Gastrocnemius medialis (tissue), 4 donors: ENCODE data around the gene SPOCK1. TPM values are rescaled to one million over a fixed set of nuclear protein-coding genes. Genes with fewer than 3 reads are reported as not detected.

Source experiments
- ATAC-seq, 2 donors: fragments of 150-250 bp; one replicate each; pipeline ENCODE4 v1.9.1; 2016
- DNase-seq, 2 donors: peaks; one replicate each; pipeline ENCODE4 v3.0.0-alpha.2; 2019
- H3K27ac ChIP-seq, 4 donors: fragments of 200-600 bp; sonication (generic); 1 replicate in 1 of 4; 2 replicates in 3 of 4; pipeline ENCODE4 v1.5.1; 2016 to 2018; ENCODE audit warnings: mild to moderate bottlenecking in 2 of 4, moderate library complexity in 1 of 4
- H3K27me3 ChIP-seq, 3 donors: fragments of 200-600 bp; sonication (generic) in 2 of 3; 1 replicate in 1 of 3; 2 replicates in 2 of 3; pipeline versions ENCODE4 v1.5.1 to v1.6.0; 2016 to 2019; ENCODE audit warnings: mild to moderate bottlenecking in 1 of 3, moderate library complexity in 1 of 3
- H3K36me3 ChIP-seq, 2 donors: fragments of 200-600 bp; sonication (generic) in 1 of 2; one replicate each; pipeline ENCODE4 v1.5.1; 2017 to 2018
- H3K4me1 ChIP-seq, 2 donors: fragments of 200-600 bp; sonication (generic) in 1 of 2; one replicate each; pipeline ENCODE4 v1.5.1; 2016 to 2017; ENCODE audit warnings: mild to moderate bottlenecking in 2 of 2
- H3K4me3 ChIP-seq, 4 donors: fragments of 200-600 bp; sonication (generic) in 3 of 4; 1 replicate in 1 of 4; 2 replicates in 3 of 4; pipeline ENCODE4 v1.5.1; 2016 to 2019; ENCODE audit warnings: mild to moderate bottlenecking in 2 of 4
- H3K9me3 ChIP-seq, 3 donors: fragments of 200-600 bp; sonication (generic) in 2 of 3; 1 replicate in 1 of 3; 2 replicates in 2 of 3; pipeline ENCODE4 v1.5.1; 2016 to 2019
- POLR2A ChIP-seq, 2 donors: fragments of 450-650 bp; IDR thresholded peaks; one replicate each; pipeline ENCODE4 v1.6.1; 2017; ENCODE audit warnings: antibody characterized with exemption in 2 of 2, mild to moderate bottlenecking in 2 of 2, moderate library complexity in 2 of 2
- in situ Hi-C, 4 donors: fragments of 200-750 bp; cut with MboI; loops; one replicate each; pipeline versions ENCODE4 v1.15.0 to v1.8.0; 2017; ENCODE audit warnings: low sequenced_read_pairs in 4 of 4
- intact Hi-C: fragments of 100-400 bp; cut with DNase I; formaldehyde crosslinking; loops from one replicate; pipeline ENCODE4 v1.15.1; 2023; ENCODE audit warnings: low total_unique reads
- total RNA-seq, 4 donors: library from RNA; depleted of rRNA; stranded (reverse); fragments of >200 nt; gene quantifications; one replicate each; pipeline versions ENCODE4 v1.1.0 to v1.2.3, GENCODE V29; 2016
- TF ChIP-seq, protein P1 (sequence below), 5 experiments: fragments of 450-650 bp in 3 of 5; fragments of 200-600 bp in 2 of 5; sonication (generic) in 2 of 5; IDR thresholded peaks in 4 of 5; conservative IDR thresholded peaks in 1 of 5; 1 replicate in 4 of 5; 2 replicates in 1 of 5; pipeline ENCODE4 v1.5.1; 2016 to 2019; ENCODE audit warnings: antibody characterized with exemption in 5 of 5, mild to moderate bottlenecking in 3 of 5, moderate library complexity in 3 of 5

Gene SPOCK1
- total RNA-seq, 4 donors from 2014 or later, result 5.8 to 33.8 (median 25.3) TPM

DNA sequence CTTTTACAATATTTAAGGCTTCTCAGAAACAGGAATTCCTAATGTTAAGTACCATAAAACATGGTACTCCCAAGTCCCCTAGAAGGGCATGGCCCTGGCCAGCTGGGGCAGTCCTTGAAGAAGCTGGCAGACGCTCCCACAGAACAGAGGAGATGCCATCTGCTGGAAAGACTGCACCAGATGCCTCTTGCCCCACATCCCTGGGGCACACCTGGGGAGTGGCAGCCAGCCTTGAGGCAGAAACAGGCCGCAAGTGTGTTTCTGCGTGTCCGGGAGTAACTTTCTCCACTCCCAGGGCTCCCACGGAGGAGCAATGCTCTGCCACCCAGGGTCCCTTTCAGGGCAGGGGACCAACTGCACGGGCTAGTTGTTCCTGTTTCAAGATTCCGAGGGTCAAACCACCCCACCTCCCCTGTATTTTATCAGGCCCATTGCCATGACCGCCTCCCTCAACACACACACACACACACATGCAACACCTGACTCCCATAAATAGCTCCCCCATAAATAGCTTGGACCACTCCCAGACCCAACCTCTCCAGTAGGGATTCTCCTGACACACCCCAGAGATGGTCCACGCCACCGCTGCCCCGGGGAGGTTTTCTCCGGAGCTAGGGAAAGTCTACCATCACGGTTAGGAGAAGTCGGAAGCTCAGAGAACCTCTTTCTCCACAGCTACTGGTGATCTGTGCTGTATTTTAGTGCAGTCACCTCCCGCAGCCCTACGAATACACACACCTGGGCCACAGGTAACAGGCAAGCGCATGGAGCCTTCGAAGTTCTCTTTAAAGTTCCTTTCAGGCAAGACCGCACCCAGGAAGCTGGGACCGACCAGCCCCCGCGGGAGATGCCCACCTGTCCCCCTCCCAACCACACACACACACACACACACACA is 1.5 kb downstream of the SPOCK1 start:
- ATAC-seq (peak; percentile 9 to 32), DNase-seq (peak in 1 of 2 donors; percentile 43)
- Histone ChIP-seq H3K4me3 (peak overlapping the region; percentile 16 to 64 (median 55)), H3K9me3 (no peaks in the 10 kb centered on the region), H3K27me3 (no peaks in the 10 kb centered on the region), H3K36me3 (no peaks in the 10 kb centered on the region), H3K27ac (peak overlapping the region in 2 of 4 donors; percentile 57 to 75), H3K4me1 (no peaks in the 10 kb centered on the region)
- in situ Hi-C loops, result loop anchor here in 2 of 4 donors (25.0 kb wide), 2 partner anchors 285 to 685 kb away; no protein-coding TSS in a partner anchor
- TF ChIP-seq, protein P1, sequence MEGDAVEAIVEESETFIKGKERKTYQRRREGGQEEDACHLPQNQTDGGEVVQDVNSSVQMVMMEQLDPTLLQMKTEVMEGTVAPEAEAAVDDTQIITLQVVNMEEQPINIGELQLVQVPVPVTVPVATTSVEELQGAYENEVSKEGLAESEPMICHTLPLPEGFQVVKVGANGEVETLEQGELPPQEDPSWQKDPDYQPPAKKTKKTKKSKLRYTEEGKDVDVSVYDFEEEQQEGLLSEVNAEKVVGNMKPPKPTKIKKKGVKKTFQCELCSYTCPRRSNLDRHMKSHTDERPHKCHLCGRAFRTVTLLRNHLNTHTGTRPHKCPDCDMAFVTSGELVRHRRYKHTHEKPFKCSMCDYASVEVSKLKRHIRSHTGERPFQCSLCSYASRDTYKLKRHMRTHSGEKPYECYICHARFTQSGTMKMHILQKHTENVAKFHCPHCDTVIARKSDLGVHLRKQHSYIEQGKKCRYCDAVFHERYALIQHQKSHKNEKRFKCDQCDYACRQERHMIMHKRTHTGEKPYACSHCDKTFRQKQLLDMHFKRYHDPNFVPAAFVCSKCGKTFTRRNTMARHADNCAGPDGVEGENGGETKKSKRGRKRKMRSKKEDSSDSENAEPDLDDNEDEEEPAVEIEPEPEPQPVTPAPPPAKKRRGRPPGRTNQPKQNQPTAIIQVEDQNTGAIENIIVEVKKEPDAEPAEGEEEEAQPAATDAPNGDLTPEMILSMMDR (IDR thresholded peaks at IDR 0.05 in 4 of 5, conservative IDR thresholded peaks at IDR 0.05 in 1 of 5), result no peak
- TF ChIP-seq POLR2A (IDR thresholded peaks at IDR 0.05), result no peak
- intact Hi-C loops, result loop anchor here (1.0 to 5.0 kb wide), 5 partner anchors 110 to 695 kb away; partner anchors contain the start of gene HNRNPA0

DNA sequence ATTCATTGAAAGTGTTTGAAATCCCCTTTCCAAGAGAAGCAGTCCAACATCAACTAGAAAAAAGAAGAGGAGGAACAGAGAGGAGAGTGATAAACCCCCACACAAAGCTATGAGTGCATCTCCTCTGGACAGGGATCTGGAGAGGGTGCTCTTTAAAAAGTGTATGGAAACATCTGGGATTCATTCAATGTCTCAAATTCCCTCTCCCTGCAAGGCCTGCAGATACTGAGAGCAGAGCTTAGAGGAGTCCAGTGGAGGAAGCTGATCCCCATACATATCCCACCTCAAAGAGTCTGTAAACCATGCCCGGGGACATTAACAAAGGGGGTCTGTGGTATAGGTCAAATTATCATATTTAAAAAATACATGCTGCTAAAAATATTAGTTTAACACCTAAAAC is 2.2 kb downstream of the SPOCK1 start:
- in situ Hi-C loops, result loop anchor here in 2 of 4 donors (25.0 kb wide), 2 partner anchors 285 to 685 kb away; no protein-coding TSS in a partner anchor
- Histone ChIP-seq H3K4me3 (no peak overlapping the region), H3K27me3 (no peaks in the 10 kb centered on the region), H3K27ac (peak overlapping the region in 1 of 4 donors; percentile 31), H3K4me1 (no peaks in the 10 kb centered on the region), H3K36me3 (no peaks in the 10 kb centered on the region), H3K9me3 (no peaks in the 10 kb centered on the region)
- intact Hi-C loops, result loop anchor here (5.0 kb wide), 2 partner anchors 110 to 255 kb away; partner anchors contain the start of gene HNRNPA0
- DNase-seq, result no peak
- ATAC-seq, result no peak
- TF ChIP-seq, protein P1 (IDR thresholded peaks at IDR 0.05 in 4 of 5, conservative IDR thresholded peaks at IDR 0.05 in 1 of 5), result no peak
- no peak for TF ChIP-seq POLR2A (IDR thresholded peaks at IDR 0.05)

DNA sequence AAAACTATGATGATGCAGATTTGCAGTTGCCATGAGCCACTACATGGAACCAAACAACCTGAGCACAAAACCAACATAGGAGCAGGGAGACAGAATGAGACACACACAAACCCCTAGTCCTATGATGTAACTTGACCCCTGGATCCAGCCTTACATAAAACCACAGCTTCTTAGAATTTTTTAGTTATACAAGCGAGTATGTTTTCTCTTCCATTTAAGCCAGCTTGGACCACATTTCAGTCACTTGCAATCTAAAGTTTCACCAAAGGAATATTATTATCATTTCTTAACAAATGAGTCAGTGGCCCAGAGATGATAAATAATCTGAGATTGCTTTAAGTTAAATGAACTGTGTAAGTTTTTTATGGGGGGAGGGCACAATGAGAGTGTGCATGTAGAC is 6.8 kb downstream of the SPOCK1 start:
- no peak overlapping the region for H3K27ac ChIP-seq
- no peak for TF ChIP-seq POLR2A (IDR thresholded peaks at IDR 0.05)
- TF ChIP-seq, protein P1 (IDR thresholded peaks at IDR 0.05 in 4 of 5, conservative IDR thresholded peaks at IDR 0.05 in 1 of 5), result no peak
- H3K4me3 ChIP-seq, result no peak overlapping the region
- no peaks in the 10 kb centered on the region for H3K27me3 ChIP-seq
- H3K36me3 ChIP-seq, result no peaks in the 10 kb centered on the region
- no peaks in the 10 kb centered on the region for H3K9me3 ChIP-seq
- in situ Hi-C loops (loop anchor here in 2 of 4 donors (25.0 kb wide), 2 partner anchors 280 to 680 kb away; no protein-coding TSS in a partner anchor), intact Hi-C loops (no loop called here)
- DNase-seq, result no peak
- H3K4me1 ChIP-seq, result no peaks in the 10 kb centered on the region
- no peak for ATAC-seq

DNA sequence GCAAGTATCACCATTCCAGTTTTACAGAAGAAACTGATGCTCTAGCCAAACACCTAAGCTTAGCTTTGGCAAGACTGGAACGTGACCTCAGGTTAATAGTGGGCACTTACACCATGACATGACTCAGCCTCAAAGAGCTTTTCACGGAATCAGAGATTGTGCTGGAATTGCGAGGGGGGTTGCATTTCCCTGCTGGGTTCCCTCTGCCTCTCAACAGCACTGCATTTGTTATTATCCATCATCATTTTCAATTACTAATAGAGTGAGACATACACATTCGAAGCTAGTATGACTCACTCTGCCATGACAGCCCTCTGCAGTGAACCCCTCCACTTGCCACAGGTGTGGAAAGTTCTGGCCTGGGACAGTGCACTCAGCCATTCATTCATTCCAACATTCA is 8.0 kb downstream of the SPOCK1 start:
- H3K27ac ChIP-seq, result no peak overlapping the region

More for the DNA sequence above, 8.0 kb downstream of the SPOCK1 start:
- no peak for ATAC-seq
- in situ Hi-C loops (loop anchor here in 2 of 4 donors (25.0 kb wide), 2 partner anchors 279 to 679 kb away; no protein-coding TSS in a partner anchor), intact Hi-C loops (no loop called here)
- Histone ChIP-seq H3K9me3 (no peaks in the 10 kb centered on the region), H3K4me1 (no peaks in the 10 kb centered on the region), H3K4me3 (no peak overlapping the region), H3K27me3 (no peaks in the 10 kb centered on the region), H3K36me3 (no peaks in the 10 kb centered on the region)
- no peak for DNase-seq
- TF ChIP-seq POLR2A (IDR thresholded peaks at IDR 0.05), result no peak
- TF ChIP-seq, protein P1 (IDR thresholded peaks at IDR 0.05 in 4 of 5, conservative IDR thresholded peaks at IDR 0.05 in 1 of 5), result no peak
